ENCODE results near the gene RNF113A. TPM values are rescaled to one million over a fixed set of nuclear protein-coding genes. Genes with fewer than 3 reads are reported as not detected.

RNF113A gene
- total and polyA plus RNA-seq, 11 donors: 8.0 to 12.9 (median 10.1) TPM

GRCh38 chrX:119880076-119880475 is 8.5 kb upstream of the RNF113A start:
- Histone ChIP-seq H3K27ac (no peak overlapping the region), H3K27me3 (no peaks in the 10 kb centered on the region), H3K9me3 (no peaks in the 10 kb centered on the region), H3K36me3 (peaks cover 0 to 48% (median 24%) of the 10 kb centered on the region in 9 donors), H3K4me1 (no peaks in the 10 kb centered on the region), H3K4me3 (no peak overlapping the region)
- no peak for DNase-seq
- WGBS, 4 donors: 74 to 88% (median 82%) methylated on average over 5 of the region's 5 CpGs
- ATAC-seq: no peak
- intact Hi-C loops (cut with DNase I): no loop called here
- TF ChIP-seq POLR2A (IDR thresholded peaks at IDR 0.05): no peak
- TF ChIP-seq, protein P1, sequence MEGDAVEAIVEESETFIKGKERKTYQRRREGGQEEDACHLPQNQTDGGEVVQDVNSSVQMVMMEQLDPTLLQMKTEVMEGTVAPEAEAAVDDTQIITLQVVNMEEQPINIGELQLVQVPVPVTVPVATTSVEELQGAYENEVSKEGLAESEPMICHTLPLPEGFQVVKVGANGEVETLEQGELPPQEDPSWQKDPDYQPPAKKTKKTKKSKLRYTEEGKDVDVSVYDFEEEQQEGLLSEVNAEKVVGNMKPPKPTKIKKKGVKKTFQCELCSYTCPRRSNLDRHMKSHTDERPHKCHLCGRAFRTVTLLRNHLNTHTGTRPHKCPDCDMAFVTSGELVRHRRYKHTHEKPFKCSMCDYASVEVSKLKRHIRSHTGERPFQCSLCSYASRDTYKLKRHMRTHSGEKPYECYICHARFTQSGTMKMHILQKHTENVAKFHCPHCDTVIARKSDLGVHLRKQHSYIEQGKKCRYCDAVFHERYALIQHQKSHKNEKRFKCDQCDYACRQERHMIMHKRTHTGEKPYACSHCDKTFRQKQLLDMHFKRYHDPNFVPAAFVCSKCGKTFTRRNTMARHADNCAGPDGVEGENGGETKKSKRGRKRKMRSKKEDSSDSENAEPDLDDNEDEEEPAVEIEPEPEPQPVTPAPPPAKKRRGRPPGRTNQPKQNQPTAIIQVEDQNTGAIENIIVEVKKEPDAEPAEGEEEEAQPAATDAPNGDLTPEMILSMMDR (IDR thresholded peaks at IDR 0.05): no peak

DNA sequence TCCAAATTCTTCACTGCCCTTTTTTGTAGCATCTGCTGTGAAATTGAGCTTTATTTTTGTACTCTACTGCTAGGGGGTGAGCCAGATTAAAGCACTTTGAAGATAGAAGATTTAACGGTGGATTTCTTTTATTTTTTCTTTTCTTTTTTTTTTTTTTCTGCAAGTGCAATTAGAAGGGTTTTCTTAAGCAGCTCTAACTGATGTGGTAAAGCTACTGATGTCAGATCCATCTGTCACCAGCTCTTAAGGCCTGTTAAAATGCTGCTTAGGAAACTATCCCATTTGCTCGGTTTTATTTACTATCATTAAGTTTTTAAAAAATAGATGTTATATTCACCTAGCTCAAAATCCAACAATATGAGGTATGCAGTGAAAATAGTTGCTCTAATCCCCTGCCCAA is 7.2 kb upstream of the RNF113A start:
- no peaks in the 10 kb centered on the region for H3K27me3 ChIP-seq
- 71 to 78% (median 73%) methylated on average over 2 of the region's 2 CpGs for WGBS, 4 donors
- no peak for ATAC-seq

GRCh38 chrX:119871245-119871598 is 311 bp downstream of the RNF113A start:
- intact Hi-C loops (cut with DNase I): loop anchor here in 4 of 10 donors (1.0 to 10.0 kb wide), 3 partner anchors 18 to 79 kb away; partner anchors contain the start of genes NKAP (in 2 of the 4) and RPL39 (in 1 of the 4)

More for the DNA sequence above, 7.2 kb upstream of the RNF113A start:
- H3K4me1 ChIP-seq: peaks cover 0 to 5% (median 0%) of the 10 kb centered on the region in 12 donors
- intact Hi-C loops (cut with DNase I): loop anchor here in 2 of 10 donors (10.0 kb wide), 1 partner anchor 66 kb away; the partner anchor contains the start of gene NKAP (in 2 of the 2)
- no peaks in the 10 kb centered on the region for H3K9me3 ChIP-seq
- no peak overlapping the region for H3K4me3 ChIP-seq
- no peak overlapping the region for H3K27ac ChIP-seq
- H3K36me3 ChIP-seq: peaks cover 0 to 55% (median 31%) of the 10 kb centered on the region in 9 donors
- DNase-seq: no peak
- TF ChIP-seq, protein P1 (IDR thresholded peaks at IDR 0.05): no peak
- TF ChIP-seq POLR2A (IDR thresholded peaks at IDR 0.05): no peak

DNA sequence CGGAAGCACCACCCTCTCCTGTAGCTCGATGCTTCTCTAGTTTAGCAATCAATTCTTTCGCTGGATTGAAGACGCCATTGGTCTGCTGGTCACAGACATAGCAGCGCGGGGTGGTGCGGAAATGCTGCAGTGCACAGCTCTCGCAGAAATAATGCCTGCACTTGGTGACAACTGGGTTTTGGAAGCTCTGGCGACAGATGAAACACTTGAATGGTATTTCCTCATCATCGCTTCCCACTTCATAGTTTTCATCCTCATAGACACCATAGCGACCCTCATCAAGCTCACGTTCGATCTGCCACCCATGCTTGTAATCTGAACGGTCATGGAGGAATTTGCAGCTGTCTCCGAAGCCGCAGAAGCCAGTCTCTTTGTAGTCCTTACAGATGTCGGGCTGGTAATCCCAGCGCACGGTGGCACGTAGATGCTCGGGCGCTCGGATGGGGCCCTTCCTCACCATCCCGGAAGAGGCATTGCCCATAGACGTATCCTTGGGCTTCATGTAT is 854 bp downstream of the RNF113A start:
- peak overlapping the region; percentile 41 to 97 (median 74) for H3K4me3 ChIP-seq

More at GRCh38 chrX:119871245-119871598, 311 bp downstream of the RNF113A start:
- Histone ChIP-seq H3K9me3 (no peaks in the 10 kb centered on the region), H3K27me3 (no peaks in the 10 kb centered on the region), H3K27ac (peak overlapping the region; percentile 88 to 99 (median 92)), H3K4me1 (peaks cover 0 to 26% (median 3%) of the 10 kb centered on the region in 12 donors), H3K36me3 (peaks cover 0 to 24% (median 12%) of the 10 kb centered on the region in 9 donors), H3K4me3 (peak overlapping the region; percentile 41 to 97 (median 74))
- WGBS, 4 donors: 0 to 41% (median 18%) methylated on average over 26 of the region's 26 CpGs
- ATAC-seq: peak; percentile 37 to 56 (median 48)
- TF ChIP-seq, protein P1 (IDR thresholded peaks at IDR 0.05): no peak
- no peak for TF ChIP-seq POLR2A (IDR thresholded peaks at IDR 0.05)
- DNase-seq: peak in 2 of 5 donors; percentile 17 to 35

More for the DNA sequence above, 854 bp downstream of the RNF113A start:
- peak overlapping the region; percentile 88 to 99 (median 92) for H3K27ac ChIP-seq
- DNase-seq (no peak), ATAC-seq (peak; percentile 8 to 41 (median 30))
- intact Hi-C loops (cut with DNase I): loop anchor here in 4 of 10 donors (1.0 to 10.0 kb wide), 3 partner anchors 17 to 78 kb away; partner anchors contain the start of genes NKAP (in 2 of the 4) and RPL39 (in 1 of the 4)
- H3K4me1 ChIP-seq: peaks cover 0 to 26% (median 3%) of the 10 kb centered on the region in 12 donors
- TF ChIP-seq, protein P1 (IDR thresholded peaks at IDR 0.05): no peak
- no peak for TF ChIP-seq POLR2A (IDR thresholded peaks at IDR 0.05)
- H3K36me3 ChIP-seq: peaks cover 0 to 18% (median 7%) of the 10 kb centered on the region in 9 donors
- H3K27me3 ChIP-seq: no peaks in the 10 kb centered on the region
- 0 to 46% (median 21%) methylated on average over 25 of the region's 25 CpGs for WGBS, 4 donors
- H3K9me3 ChIP-seq: no peaks in the 10 kb centered on the region

Measured in heart left ventricle (tissue), 16 donors.